Neural cell (in vitro differentiated cells): ENCODE results near the gene TOM1L1. TPM values are rescaled to one million over a fixed set of nuclear protein-coding genes. Genes with fewer than 3 reads are reported as not detected.

ENCODE experiments used
- H2AFZ ChIP-seq: fragments of 200-600, 300-800 bp; sonication (generic), shearing (Covaris generic); 2 replicates; pipeline ENCODE4 v1.6.0; 2014; ENCODE audit warnings: low read depth, mild to moderate bottlenecking, antibody characterized with exemption, low read length, moderate library complexity
- H3F3A ChIP-seq: fragments of 200-600 bp; shearing (Covaris generic); 2 replicates; pipeline ENCODE4 v1.6.1; 2016; ENCODE audit warnings: mild to moderate bottlenecking, moderate library complexity, mixed read lengths, antibody characterized with exemption, low read length; ENCODE audit not compliant: insufficient read depth, poor library complexity, severe bottlenecking
- H3K27ac ChIP-seq: fragments of 200-600, 300-800 bp; sonication (generic), shearing (Covaris generic); 2 replicates; pipeline ENCODE4 v1.5.1; 2014; ENCODE audit warnings: mild to moderate bottlenecking, low read length, moderate library complexity
- H3K27me3 ChIP-seq: fragments of 300-800, 200-600 bp; sonication (generic), shearing (Covaris generic); 2 replicates; pipeline ENCODE4 v1.6.0; 2014; ENCODE audit warnings: mild to moderate bottlenecking, low read depth, low read length, moderate library complexity; ENCODE audit not compliant: insufficient read depth
- H3K36me3 ChIP-seq: fragments of 300-800, 200-600 bp; sonication (generic), shearing (Covaris generic); 2 replicates; pipeline ENCODE4 v1.5.1; 2014; ENCODE audit warnings: mild to moderate bottlenecking, antibody characterized with exemption, low read length, moderate library complexity; ENCODE audit not compliant: insufficient read depth
- H3K4me2 ChIP-seq: fragments of 300-800, 200-600 bp; sonication (generic), shearing (Covaris generic); 2 replicates; pipeline ENCODE4 v1.6.0; 2014; ENCODE audit warnings: mild to moderate bottlenecking, low read length
- H3K4me3 ChIP-seq: fragments of 300-800, 200-600 bp; sonication (generic), shearing (Covaris generic); 2 replicates; pipeline ENCODE4 v1.5.1; 2014; ENCODE audit warnings: mild to moderate bottlenecking, low read length, moderate library complexity
- H3K79me2 ChIP-seq: fragments of 200-600 bp; shearing (Covaris generic); replicated peaks from 2 replicates; pipeline ENCODE4 v1.6.0; 2014; ENCODE audit warnings: mild to moderate bottlenecking, low read length, moderate library complexity; ENCODE audit not compliant: insufficient read depth
- H3K9ac ChIP-seq: fragments of 300-800, 200-600 bp; sonication (generic), shearing (Covaris generic); 2 replicates; pipeline ENCODE4 v1.6.1; 2016; ENCODE audit warnings: mild to moderate bottlenecking, low read length, mixed read lengths
- H3K9me2 ChIP-seq: fragments of 200-600 bp; shearing (Covaris generic); 2 replicates; pipeline ENCODE4 v1.6.1; 2016; ENCODE audit warnings: mild to moderate bottlenecking, low read length, mixed read lengths; ENCODE audit not compliant: insufficient read depth
- H3K9me3 ChIP-seq: fragments of 200-600, 300-800 bp; sonication (generic), shearing (Covaris generic); 2 replicates; pipeline ENCODE4 v1.6.1; 2016; ENCODE audit warnings: mild to moderate bottlenecking, mixed run types, low read length, moderate library complexity, mixed read lengths
- H4K20me1 ChIP-seq: fragments of 200-600 bp; shearing (Covaris generic); 2 replicates; pipeline ENCODE4 v1.6.1; 2016; ENCODE audit warnings: mild to moderate bottlenecking, mixed run types; ENCODE audit not compliant: insufficient read depth
- CTCF ChIP-seq: fragments of 450-650 bp; IDR thresholded peaks from 2 replicates; pipeline ENCODE4 v1.5.1; 2014; ENCODE audit warnings: antibody characterized with exemption, mild to moderate bottlenecking, moderate library complexity; ENCODE audit not compliant: poor library complexity, severe bottlenecking
- EP300 ChIP-seq: fragments of 450-650 bp; conservative IDR thresholded peaks from 2 replicates; pipeline ENCODE4 v1.6.1; 2014; ENCODE audit warnings: antibody characterized with exemption, mild to moderate bottlenecking, moderate library complexity; ENCODE audit not compliant: poor library complexity, severe bottlenecking
- EZH2 ChIP-seq: fragments of 200-600, 300-800 bp; shearing (Covaris generic), sonication (generic); IDR thresholded peaks from 2 replicates; pipeline ENCODE4 v1.6.1; 2014; ENCODE audit warnings: antibody characterized with exemption, low read length, borderline replicate concordance, mild to moderate bottlenecking; ENCODE audit not compliant: insufficient read depth, poor library complexity, severe bottlenecking
- MXI1 ChIP-seq: fragments of 450-650 bp; conservative IDR thresholded peaks from 2 replicates; pipeline ENCODE4 v1.6.1; 2014; ENCODE audit warnings: antibody characterized with exemption, mild to moderate bottlenecking; ENCODE audit not compliant: poor library complexity, severe bottlenecking
- POLR2AphosphoS5 ChIP-seq: IDR thresholded peaks from 2 replicates; pipeline ENCODE4 v1.6.1; 2012
- RAD21 ChIP-seq: fragments of 450-650 bp; conservative IDR thresholded peaks from 2 replicates; pipeline ENCODE4 v1.6.1; 2014; ENCODE audit warnings: antibody characterized with exemption, mild to moderate bottlenecking, moderate library complexity
- REST ChIP-seq: IDR thresholded peaks from 2 replicates; pipeline ENCODE4 v1.6.1; 2012; ENCODE audit warnings: borderline replicate concordance
- SMC3 ChIP-seq: fragments of 450-650 bp; conservative IDR thresholded peaks from 2 replicates; pipeline ENCODE4 v1.6.1; 2014; ENCODE audit warnings: antibody characterized with exemption, mild to moderate bottlenecking, moderate library complexity; ENCODE audit not compliant: poor library complexity
- TAF1 ChIP-seq: IDR thresholded peaks from 2 replicates; pipeline ENCODE4 v1.6.1; 2012; ENCODE audit warnings: low read depth
- polyA plus RNA-seq: library from polyadenylated mRNA; depleted of rRNA; stranded (reverse); fragments of >200 nt; gene quantifications from 2 replicates; pipeline ENCODE4 v1.2.3, GENCODE V29; 2014

Gene TOM1L1
- polyA plus RNA-seq, 1 donor from 2014 or later = 13.6 TPM

GRCh38 chr17:54945231-54945630, 44.6 kb downstream of the TOM1L1 start:
- Histone ChIP-seq H3K9me2 (no peaks in the 10 kb centered on the region), H3K79me2 (no peaks in the 10 kb centered on the region), H3K9ac (no peak overlapping the region), H4K20me1 (no peaks in the 10 kb centered on the region), H3K4me3 (no peak overlapping the region), H2AFZ (no peak overlapping the region), H3K27ac (no peak overlapping the region), H3F3A (no peaks in the 10 kb centered on the region), H3K27me3 (no peaks in the 10 kb centered on the region), H3K36me3 (no peaks in the 10 kb centered on the region), H3K4me2 (no peak overlapping the region), H3K9me3 (no peaks in the 10 kb centered on the region)
- TF ChIP-seq SMC3 (no peak), EZH2 (no peak), CTCF (no peak), RAD21 (no peak), TAF1 (no peak), MXI1 (no peak), EP300 (no peak), POLR2AphosphoS5 (no peak), REST (no peak)

GRCh38 chr17:54945671-54946070, 45.0 kb downstream of the TOM1L1 start:
- H3K4me3 ChIP-seq = no peak overlapping the region
- no peak overlapping the region for H3K27ac ChIP-seq
- no peaks in the 10 kb centered on the region for H3F3A ChIP-seq
- H3K36me3 ChIP-seq = no peaks in the 10 kb centered on the region
- no peak for TF ChIP-seq REST
- no peak for TF ChIP-seq EZH2
- TF ChIP-seq MXI1 = no peak
- no peak for TF ChIP-seq SMC3
- no peak for TF ChIP-seq TAF1
- no peak for TF ChIP-seq CTCF
- no peak for TF ChIP-seq RAD21
- TF ChIP-seq POLR2AphosphoS5 = no peak
- TF ChIP-seq EP300 = no peak
- no peaks in the 10 kb centered on the region for H3K79me2 ChIP-seq
- no peaks in the 10 kb centered on the region for H4K20me1 ChIP-seq
- H2AFZ ChIP-seq = no peak overlapping the region
- H3K9me3 ChIP-seq = no peaks in the 10 kb centered on the region
- H3K27me3 ChIP-seq = no peaks in the 10 kb centered on the region
- no peak overlapping the region for H3K4me2 ChIP-seq
- no peak overlapping the region for H3K9ac ChIP-seq
- H3K9me2 ChIP-seq = no peaks in the 10 kb centered on the region
